HG03039 (cell line): Measurements from ENCODE around the gene ANKS1B.
"Not testable (repeated sequence)": the region's sequence is repeated elsewhere in the genome, so short reads cannot be mapped to it uniquely, and the experiment has no call there.

ENCODE experiments used
- ATAC-seq: cut with Tn5 transposase; IDR thresholded peaks from one replicate; pipeline ENCODE4 v1.9.1; 2021; ENCODE audit warnings: mild to moderate bottlenecking, moderate library complexity; ENCODE audit not compliant: unreplicated experiment

Gene ANKS1B

DNA sequence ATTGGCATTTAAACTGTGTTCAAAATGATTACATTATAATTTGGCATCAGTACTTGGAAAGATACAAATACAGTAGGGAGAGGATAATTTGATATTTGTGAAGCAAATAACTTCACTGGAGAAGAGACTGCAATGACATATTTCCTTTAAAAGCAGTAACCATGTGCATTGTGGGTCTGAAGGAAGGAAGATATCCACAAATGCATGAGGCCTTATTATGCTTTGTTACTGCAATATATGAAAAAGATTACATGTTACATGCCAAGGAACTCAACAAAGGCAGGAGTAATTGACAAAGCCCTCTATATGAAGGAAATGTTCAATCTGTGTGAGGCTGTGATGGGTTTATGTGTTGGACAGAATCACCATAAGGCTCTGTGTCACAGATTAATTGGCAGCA lies 948.2 kb downstream of the ANKS1B start:
- no peak for ATAC-seq

GRCh38 chr12:99035803-99036202 lies 948.9 kb downstream of the ANKS1B start:
- ATAC-seq = no peak

GRCh38 chr12:99034201-99034600 lies 950.5 kb downstream of the ANKS1B start:
- ATAC-seq = not testable (repeated sequence)

DNA sequence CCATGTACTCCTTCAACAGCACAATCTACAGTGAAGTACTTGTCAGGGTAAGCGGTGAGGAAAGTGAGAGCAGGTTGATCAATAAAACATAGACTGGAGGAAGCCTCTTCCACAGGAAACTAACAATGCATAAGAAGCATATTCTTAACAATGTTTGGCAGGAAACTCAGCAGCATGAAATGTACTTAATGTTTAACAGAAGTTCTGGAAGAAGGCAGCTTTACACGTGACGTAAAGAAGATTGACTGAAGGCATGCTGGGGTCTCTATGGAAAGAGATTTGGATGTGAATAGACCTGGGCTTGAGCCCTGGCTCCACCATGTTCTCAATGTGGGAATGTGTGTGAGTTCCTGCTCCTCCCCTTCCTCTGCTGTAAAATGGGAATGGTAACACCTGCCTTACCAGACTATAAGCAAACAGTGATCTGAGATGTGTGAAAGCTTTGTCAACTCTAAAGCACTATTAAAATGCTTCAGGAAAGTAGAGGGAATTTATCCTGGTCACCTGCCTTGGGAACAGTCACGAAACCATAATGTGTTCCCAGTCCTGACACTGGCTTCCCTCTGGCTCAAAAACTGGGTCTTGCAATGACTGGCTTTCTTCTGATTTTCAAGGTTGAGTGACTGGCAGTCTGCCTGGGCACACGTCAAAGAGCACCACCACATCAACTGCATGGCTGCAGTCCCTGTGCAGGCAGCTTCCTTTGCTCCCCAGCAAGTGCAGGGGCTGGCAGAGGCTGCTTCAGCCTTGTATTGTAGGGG lies 955.0 kb downstream of the ANKS1B start:
- ATAC-seq = no peak

GRCh38 chr12:99027461-99027860 lies 957.3 kb downstream of the ANKS1B start:
- ATAC-seq = no peak

GRCh38 chr12:99027055-99027393 lies 957.7 kb downstream of the ANKS1B start:
- no peak for ATAC-seq

DNA sequence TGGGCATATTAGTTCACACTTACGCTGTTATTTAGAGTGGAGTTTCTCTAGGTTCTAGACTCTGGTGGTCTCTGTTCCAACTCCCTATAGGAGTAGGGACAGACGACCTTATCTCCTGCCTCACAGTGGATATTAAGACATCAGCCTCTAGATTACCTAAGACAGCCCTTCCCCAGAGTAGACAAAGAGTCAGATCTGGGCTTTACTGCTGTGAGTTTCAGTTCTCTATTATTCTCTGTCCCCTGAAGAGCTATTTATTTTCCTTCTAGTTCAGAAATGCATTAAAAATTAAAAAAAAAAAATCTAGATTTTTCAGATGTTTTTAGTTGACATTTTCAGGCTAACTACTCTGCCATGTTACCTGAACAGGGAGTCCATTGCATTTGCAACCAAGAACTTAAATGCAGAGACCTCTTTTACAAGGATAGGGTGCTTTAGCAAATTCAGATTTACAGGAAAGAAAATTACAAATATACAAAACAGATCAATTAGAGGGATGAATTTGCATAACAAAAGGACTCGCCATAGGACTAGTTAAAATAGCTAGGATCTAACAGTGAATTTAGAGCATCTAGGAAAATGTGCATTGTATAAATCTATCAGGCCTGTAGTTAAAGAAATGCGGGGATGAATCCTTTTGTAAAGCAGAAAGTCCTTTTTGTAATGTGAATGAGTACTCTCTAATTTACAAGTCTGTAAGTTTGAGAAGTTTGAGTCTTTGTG lies 958.2 kb downstream of the ANKS1B start:
- ATAC-seq = no peak

- ATAC-seq = no peak
Measured at GRCh38 chr12:99024870-99025269, 959.9 kb downstream of the ANKS1B start.

- no peak for ATAC-seq
Measured at GRCh38 chr12:99024191-99024590, 960.5 kb downstream of the ANKS1B start.

- no peak for ATAC-seq
Measured at GRCh38 chr12:99020871-99021270, 963.9 kb downstream of the ANKS1B start.

DNA sequence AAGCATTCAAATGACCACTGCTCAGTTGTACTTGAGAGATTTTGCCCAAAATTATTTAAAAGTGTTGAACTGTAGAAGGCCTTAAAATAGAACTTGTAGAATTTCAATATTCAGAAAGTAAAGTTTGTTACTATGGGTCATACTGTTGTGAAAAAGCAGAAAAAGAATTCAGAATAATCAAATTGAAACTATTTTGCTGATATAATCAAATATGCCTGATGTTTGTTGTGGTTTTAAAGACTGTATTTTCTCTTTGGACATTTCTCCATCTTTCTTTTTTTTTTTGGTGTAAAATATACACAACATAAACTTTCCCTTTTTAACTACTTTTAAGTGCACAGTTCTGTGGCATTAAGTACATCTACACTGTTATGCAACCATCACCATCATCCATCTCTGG lies 964.9 kb downstream of the ANKS1B start:
- ATAC-seq = no peak

- ATAC-seq = no peak
Measured at GRCh38 chr12:99017971-99018370, 966.8 kb downstream of the ANKS1B start.

GRCh38 chr12:99009654-99010296 lies 975.0 kb downstream of the ANKS1B start:
- no peak for ATAC-seq

DNA sequence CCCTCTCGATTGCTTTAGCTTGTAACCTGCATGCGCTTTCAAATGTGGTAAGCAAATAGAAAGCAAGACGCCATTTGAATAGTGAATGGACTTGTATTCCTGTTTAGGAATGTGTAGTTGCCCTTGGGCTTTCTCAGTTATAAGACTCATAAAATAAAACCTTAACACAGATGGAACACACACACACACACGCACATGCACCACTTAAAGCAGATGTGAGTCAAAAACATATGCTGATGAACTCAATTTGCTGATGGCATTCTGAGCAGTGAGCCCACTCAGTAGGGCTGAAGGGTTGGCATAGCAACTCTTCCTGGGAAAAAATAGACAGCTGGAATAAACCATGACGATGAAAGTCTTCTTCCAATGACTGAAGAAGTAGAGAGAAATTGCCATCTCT lies 979.1 kb downstream of the ANKS1B start:
- no peak for ATAC-seq

GRCh38 chr12:99004799-99005466 lies 979.8 kb downstream of the ANKS1B start:
- no peak for ATAC-seq

DNA sequence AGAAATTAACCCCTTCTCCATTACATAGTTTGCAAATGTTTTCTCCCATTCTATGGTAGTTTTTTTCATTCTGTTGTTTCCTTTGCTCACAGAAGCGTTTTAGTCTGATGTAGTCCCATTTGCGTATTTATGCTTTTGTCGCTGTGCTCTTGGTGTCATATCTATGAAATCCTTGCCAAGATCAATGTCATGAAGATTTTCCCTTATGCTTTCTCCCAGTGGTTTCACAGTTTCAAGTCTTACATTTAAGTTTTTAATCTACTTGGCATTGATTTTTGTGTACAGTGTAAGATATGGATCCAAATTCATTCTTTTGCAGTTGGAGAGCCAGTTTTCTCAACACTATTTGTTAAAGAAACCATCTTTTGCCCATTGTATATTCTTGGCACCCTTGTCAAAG lies 982.0 kb downstream of the ANKS1B start:
- ATAC-seq = no peak

DNA sequence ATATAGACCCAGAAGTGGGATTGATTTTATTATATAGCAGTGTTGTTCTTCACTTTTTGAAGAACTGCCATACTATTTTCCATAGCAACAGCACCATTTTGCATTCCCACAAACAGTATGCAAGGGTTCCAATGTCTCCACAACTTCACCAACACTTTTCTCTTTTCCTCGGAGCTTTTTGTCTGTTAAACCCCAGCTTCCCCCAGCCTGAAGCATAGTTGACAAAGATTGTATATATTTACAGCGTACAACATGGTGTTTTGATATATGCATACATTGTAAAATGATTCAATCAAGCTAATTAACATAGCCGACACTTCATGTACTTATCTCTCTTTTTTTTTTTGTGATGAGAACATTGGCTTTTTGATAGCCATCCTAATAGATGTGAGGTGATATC lies 982.6 kb downstream of the ANKS1B start:
- no peak for ATAC-seq

DNA sequence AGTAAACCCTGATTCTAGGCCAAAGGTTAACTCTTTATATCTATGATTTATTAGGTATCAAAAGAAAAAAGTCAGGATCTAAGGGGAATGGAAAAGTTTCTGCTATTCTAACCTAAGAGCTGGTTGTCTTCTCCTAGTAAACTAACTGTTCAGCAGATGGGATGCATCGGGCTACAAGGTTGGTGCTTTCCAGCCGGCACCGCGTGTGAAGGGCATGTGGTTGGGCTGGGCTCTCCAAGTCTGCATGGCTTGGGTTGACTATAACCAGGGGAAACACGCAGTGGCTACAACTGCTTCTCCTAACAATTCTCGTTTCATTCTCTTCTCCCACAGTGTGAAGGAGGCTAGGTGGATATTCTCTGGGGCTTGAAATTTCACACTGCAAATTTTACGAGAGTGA lies 985.2 kb downstream of the ANKS1B start:
- no peak for ATAC-seq

GRCh38 chr12:98998697-98999299 lies 985.9 kb downstream of the ANKS1B start:
- ATAC-seq = peak; percentile 84

DNA sequence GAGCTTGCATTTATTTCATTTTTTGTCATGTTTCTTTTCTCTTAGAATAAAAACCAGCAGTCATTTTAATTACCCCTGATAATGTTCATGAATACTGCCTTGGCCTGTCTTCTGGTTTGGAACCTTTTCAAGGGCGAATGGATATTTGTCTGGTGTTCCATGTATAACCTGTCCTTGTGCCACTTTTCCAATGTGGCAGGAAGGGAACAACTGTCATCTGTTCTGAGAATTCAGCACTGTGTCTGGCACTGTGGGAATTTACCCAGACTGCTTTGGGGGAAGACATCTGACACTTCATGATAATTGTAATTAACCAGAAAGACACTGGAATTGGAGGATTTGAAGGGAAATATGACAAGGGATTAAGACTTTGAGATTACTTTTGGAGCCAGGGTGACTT lies 986.8 kb downstream of the ANKS1B start:
- ATAC-seq = no peak

DNA sequence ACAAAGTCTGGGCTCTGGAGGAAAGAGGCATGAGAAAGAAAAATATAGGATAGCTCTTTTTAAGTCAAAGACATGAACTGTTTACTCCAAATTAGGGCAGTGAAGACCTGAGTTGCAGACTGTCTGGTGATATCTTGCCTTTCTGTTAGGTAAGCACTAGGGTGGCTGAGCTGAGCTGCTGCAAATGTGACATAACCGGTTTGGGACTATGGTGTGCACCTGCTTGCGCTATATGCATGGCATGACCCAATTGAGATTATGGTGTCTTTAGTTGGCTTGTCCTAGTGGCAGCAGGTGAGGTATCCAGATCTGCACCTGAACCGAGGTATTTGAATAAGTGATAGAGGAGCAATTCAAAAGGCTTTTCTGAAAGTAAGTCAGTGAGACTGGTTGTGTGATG lies 994.1 kb downstream of the ANKS1B start:
- ATAC-seq = no peak
